B cell (primary cell): Measurements from ENCODE around the gene PDXK.

Experiments
- CTCF ChIP-seq: fragments of 200-600 bp; IDR thresholded peaks from one replicate; pipeline ENCODE4 v1.8.0; 2022; ENCODE audit warnings: antibody characterized with exemption, mild to moderate bottlenecking
- EZH2 ChIP-seq: IDR thresholded peaks from 2 replicates; pipeline ENCODE4 v1.6.1; 2012; ENCODE audit warnings: borderline replicate concordance, low read depth, mild to moderate bottlenecking, moderate library complexity, low read length; ENCODE audit not compliant: insufficient read depth, poor library complexity, severe bottlenecking

- no peak for TF ChIP-seq CTCF
- TF ChIP-seq EZH2: no peak
Measured at GRCh38 chr21:43758111-43758641, 39.2 kb downstream of the PDXK start.
